ENCODE measurements around the gene TBC1D24.

The TBC1D24 gene

GRCh38 chr16:2493605-2494004, 18.7 kb downstream of the TBC1D24 start:
- Histone ChIP-seq H3K14ac (ENCODE audit: low read length in 2 of 2) (no peak overlapping the region), H3K27me3 (ENCODE audit: control insufficient read depth in 1 of 2, insufficient read depth in 1 of 2, low read length in 2 of 2) (no peaks in the 10 kb centered on the region), H4K8ac (ENCODE audit: low read length) (no peak overlapping the region)

GRCh38 chr16:2494616-2495015, 19.7 kb downstream of the TBC1D24 start:
- Histone ChIP-seq H3K4me3 (ENCODE audit: insufficient read depth in 1 of 2, low read depth in 1 of 2, low read length in 2 of 2) (no peak overlapping the region), H2BK5ac (ENCODE audit: low read depth, low read length, poor library complexity, severe bottlenecking) (no peak overlapping the region), H3K9ac (ENCODE audit: low read length) (no peak overlapping the region), H2BK120ac (ENCODE audit: low read depth, low read length) (no peak overlapping the region), H3K79me1 (replicated peaks; ENCODE audit: low read length, poor library complexity, severe bottlenecking) (peaks cover 18% of the 10 kb centered on the region), H3K36me3 (ENCODE audit: control insufficient read depth in 1 of 2, insufficient read depth in 2 of 2, low read depth in 1 of 2, low read length in 2 of 2) (peaks cover 28 to 53% of the 10 kb centered on the region in 2 experiments), H2AK5ac (ENCODE audit: low read length, severe bottlenecking) (no peak overlapping the region), H3K18ac (ENCODE audit: low read depth in 1 of 2, low read length in 2 of 2) (no peak overlapping the region), H2BK15ac (ENCODE audit: low read depth, poor library complexity, severe bottlenecking) (no peak overlapping the region), H4K91ac (ENCODE audit: low read length) (no peak overlapping the region), H3K27ac (ENCODE audit: low read length, poor library complexity, severe bottlenecking) (no peak overlapping the region), H3K27me3 (ENCODE audit: control insufficient read depth in 1 of 2, insufficient read depth in 1 of 2, low read length in 2 of 2) (no peaks in the 10 kb centered on the region), H3K4ac (ENCODE audit: low read depth in 1 of 2, low read length in 2 of 2) (no peak overlapping the region), H3K9me3 (ENCODE audit: control insufficient read depth, low read length) (no peaks in the 10 kb centered on the region), H2AFZ (ENCODE audit: low read depth, low read length) (no peak overlapping the region), H3K23ac (ENCODE audit: low read length in 2 of 2) (no peak overlapping the region), H3K14ac (ENCODE audit: low read length in 2 of 2) (no peak overlapping the region), H4K8ac (ENCODE audit: low read length) (no peak overlapping the region), H2BK12ac (ENCODE audit: low read length in 2 of 2) (no peak overlapping the region), H3K4me1 (ENCODE audit: control insufficient read depth, insufficient read depth, low read depth, low read length) (peaks cover 11% of the 10 kb centered on the region), H3K4me2 (ENCODE audit: low read length, poor library complexity, severe bottlenecking) (no peak overlapping the region)
- no peak for DNase-seq
- 88% methylated on average over 5 of the region's 5 CpGs for WGBS

More at GRCh38 chr16:2493605-2494004, 18.7 kb downstream of the TBC1D24 start:
- no peak overlapping the region for H2AFZ ChIP-seq (ENCODE audit: low read depth, low read length)
- peaks cover 22 to 45% of the 10 kb centered on the region in 2 experiments for H3K36me3 ChIP-seq (ENCODE audit: control insufficient read depth in 1 of 2, insufficient read depth in 2 of 2, low read depth in 1 of 2, low read length in 2 of 2)
- H2BK12ac ChIP-seq (ENCODE audit: low read length in 2 of 2): no peak overlapping the region
- no peak overlapping the region for H3K27ac ChIP-seq (ENCODE audit: low read length, poor library complexity, severe bottlenecking)
- no peak overlapping the region for H3K23ac ChIP-seq (ENCODE audit: low read length in 2 of 2)
- DNase-seq: no peak
- no peak overlapping the region for H2BK120ac ChIP-seq (ENCODE audit: low read depth, low read length)
- peaks cover 12% of the 10 kb centered on the region for H3K4me1 ChIP-seq (ENCODE audit: control insufficient read depth, insufficient read depth, low read depth, low read length)
- 87% methylated on average over 6 of the region's 6 CpGs for WGBS
- no peak overlapping the region for H3K4me2 ChIP-seq (ENCODE audit: low read length, poor library complexity, severe bottlenecking)
- no peak overlapping the region for H2AK5ac ChIP-seq (ENCODE audit: low read length, severe bottlenecking)
- no peak overlapping the region for H4K91ac ChIP-seq (ENCODE audit: low read length)
- no peak overlapping the region for H3K4me3 ChIP-seq (ENCODE audit: insufficient read depth in 1 of 2, low read depth in 1 of 2, low read length in 2 of 2)
- H3K4ac ChIP-seq (ENCODE audit: low read depth in 1 of 2, low read length in 2 of 2): no peak overlapping the region
- no peak overlapping the region for H2BK5ac ChIP-seq (ENCODE audit: low read depth, low read length, poor library complexity, severe bottlenecking)
- H3K18ac ChIP-seq (ENCODE audit: low read depth in 1 of 2, low read length in 2 of 2): no peak overlapping the region
- no peaks in the 10 kb centered on the region for H3K9me3 ChIP-seq (ENCODE audit: control insufficient read depth, low read length)
- no peak overlapping the region for H2BK15ac ChIP-seq (ENCODE audit: low read depth, poor library complexity, severe bottlenecking)
- H3K9ac ChIP-seq (ENCODE audit: low read length): no peak overlapping the region
- H3K79me1 ChIP-seq (replicated peaks; ENCODE audit: low read length, poor library complexity, severe bottlenecking): peaks cover 18% of the 10 kb centered on the region

- peaks cover 16% of the 10 kb centered on the region for H3K79me1 ChIP-seq (replicated peaks; ENCODE audit: low read length, poor library complexity, severe bottlenecking)
- H3K27ac ChIP-seq (ENCODE audit: low read length, poor library complexity, severe bottlenecking): no peak overlapping the region
- H2AK5ac ChIP-seq (ENCODE audit: low read length, severe bottlenecking): no peak overlapping the region
- H2BK15ac ChIP-seq (ENCODE audit: low read depth, poor library complexity, severe bottlenecking): no peak overlapping the region
- peaks cover 28 to 53% of the 10 kb centered on the region in 2 experiments for H3K36me3 ChIP-seq (ENCODE audit: control insufficient read depth in 1 of 2, insufficient read depth in 2 of 2, low read depth in 1 of 2, low read length in 2 of 2)
- H3K4me3 ChIP-seq (ENCODE audit: insufficient read depth in 1 of 2, low read depth in 1 of 2, low read length in 2 of 2): no peak overlapping the region
- H3K4me1 ChIP-seq (ENCODE audit: control insufficient read depth, insufficient read depth, low read depth, low read length): peaks cover 13% of the 10 kb centered on the region
- no peak overlapping the region for H2BK12ac ChIP-seq (ENCODE audit: low read length in 2 of 2)
- no peaks in the 10 kb centered on the region for H3K9me3 ChIP-seq (ENCODE audit: control insufficient read depth, low read length)
- H3K4ac ChIP-seq (ENCODE audit: low read depth in 1 of 2, low read length in 2 of 2): no peak overlapping the region
- H3K27me3 ChIP-seq (ENCODE audit: control insufficient read depth in 1 of 2, insufficient read depth in 1 of 2, low read length in 2 of 2): no peaks in the 10 kb centered on the region
- DNase-seq: no peak
- no peak overlapping the region for H2BK120ac ChIP-seq (ENCODE audit: low read depth, low read length)
- no peak overlapping the region for H3K14ac ChIP-seq (ENCODE audit: low read length in 2 of 2)
- H3K9ac ChIP-seq (ENCODE audit: low read length): no peak overlapping the region
- no peak overlapping the region for H4K8ac ChIP-seq (ENCODE audit: low read length)
- no peak overlapping the region for H2AFZ ChIP-seq (ENCODE audit: low read depth, low read length)
- no peak overlapping the region for H2BK5ac ChIP-seq (ENCODE audit: low read depth, low read length, poor library complexity, severe bottlenecking)
- H3K18ac ChIP-seq (ENCODE audit: low read depth in 1 of 2, low read length in 2 of 2): no peak overlapping the region
- H3K23ac ChIP-seq (ENCODE audit: low read length in 2 of 2): no peak overlapping the region
- H4K91ac ChIP-seq (ENCODE audit: low read length): no peak overlapping the region
- no peak overlapping the region for H3K4me2 ChIP-seq (ENCODE audit: low read length, poor library complexity, severe bottlenecking)
- 96% methylated on average over 5 of the region's 5 CpGs for WGBS
Measured at GRCh38 chr16:2495041-2495440, 20.1 kb downstream of the TBC1D24 start.

DNA sequence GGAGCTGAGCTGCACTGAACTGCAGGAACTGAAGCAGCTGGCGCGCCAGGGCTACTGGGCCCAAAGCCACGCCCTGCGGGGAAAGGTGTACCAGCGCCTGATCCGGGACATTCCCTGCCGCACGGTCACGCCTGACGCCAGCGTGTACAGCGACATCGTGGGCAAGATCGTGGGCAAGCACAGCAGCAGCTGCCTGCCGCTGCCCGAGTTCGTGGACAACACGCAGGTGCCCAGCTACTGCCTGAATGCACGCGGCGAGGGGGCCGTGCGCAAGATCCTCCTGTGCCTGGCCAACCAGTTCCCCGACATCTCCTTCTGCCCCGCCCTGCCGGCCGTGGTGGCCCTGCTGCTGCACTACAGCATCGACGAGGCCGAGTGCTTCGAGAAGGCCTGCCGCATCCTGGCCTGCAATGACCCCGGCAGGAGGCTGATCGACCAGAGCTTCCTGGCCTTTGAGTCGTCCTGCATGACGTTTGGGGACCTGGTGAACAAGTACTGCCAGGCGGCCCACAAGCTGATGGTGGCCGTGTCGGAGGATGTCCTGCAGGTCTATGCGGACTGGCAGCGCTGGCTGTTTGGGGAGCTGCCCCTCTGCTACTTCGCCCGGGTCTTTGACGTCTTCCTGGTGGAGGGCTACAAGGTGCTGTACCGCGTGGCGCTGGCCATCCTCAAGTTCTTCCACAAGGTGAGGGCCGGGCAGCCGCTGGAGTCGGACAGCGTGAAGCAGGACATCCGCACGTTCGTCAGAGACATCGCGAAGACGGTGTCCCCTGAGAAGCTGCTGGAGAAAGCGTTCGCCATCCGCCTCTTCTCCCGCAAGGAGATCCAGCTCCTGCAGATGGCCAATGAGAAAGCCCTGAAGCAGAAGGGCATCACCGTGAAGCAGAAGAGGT, 21.5 kb downstream of the TBC1D24 start:
- Histone ChIP-seq H3K14ac (ENCODE audit: low read length in 2 of 2) (no peak overlapping the region), H3K36me3 (ENCODE audit: control insufficient read depth in 1 of 2, insufficient read depth in 2 of 2, low read depth in 1 of 2, low read length in 2 of 2) (peaks cover 24 to 56% of the 10 kb centered on the region in 2 experiments), H3K4me2 (ENCODE audit: low read length, poor library complexity, severe bottlenecking) (no peak overlapping the region), H3K27me3 (ENCODE audit: control insufficient read depth in 1 of 2, insufficient read depth in 1 of 2, low read length in 2 of 2) (no peaks in the 10 kb centered on the region), H3K23ac (ENCODE audit: low read length in 2 of 2) (no peak overlapping the region), H3K79me1 (replicated peaks; ENCODE audit: low read length, poor library complexity, severe bottlenecking) (peaks cover 20% of the 10 kb centered on the region), H2AK5ac (ENCODE audit: low read length, severe bottlenecking) (no peak overlapping the region), H3K9me3 (ENCODE audit: control insufficient read depth, low read length) (no peaks in the 10 kb centered on the region), H3K4me3 (ENCODE audit: insufficient read depth in 1 of 2, low read depth in 1 of 2, low read length in 2 of 2) (no peak overlapping the region), H2AFZ (ENCODE audit: low read depth, low read length) (no peak overlapping the region), H2BK15ac (ENCODE audit: low read depth, poor library complexity, severe bottlenecking) (no peak overlapping the region), H3K27ac (ENCODE audit: low read length, poor library complexity, severe bottlenecking) (no peak overlapping the region), H3K18ac (ENCODE audit: low read depth in 1 of 2, low read length in 2 of 2) (no peak overlapping the region), H3K9ac (ENCODE audit: low read length) (no peak overlapping the region), H4K8ac (ENCODE audit: low read length) (no peak overlapping the region), H3K4me1 (ENCODE audit: control insufficient read depth, insufficient read depth, low read depth, low read length) (peaks cover 23% of the 10 kb centered on the region), H2BK120ac (ENCODE audit: low read depth, low read length) (no peak overlapping the region), H2BK12ac (ENCODE audit: low read length in 2 of 2) (no peak overlapping the region), H2BK5ac (ENCODE audit: low read depth, low read length, poor library complexity, severe bottlenecking) (no peak overlapping the region), H4K91ac (ENCODE audit: low read length) (no peak overlapping the region), H3K4ac (ENCODE audit: low read depth in 1 of 2, low read length in 2 of 2) (no peak overlapping the region)
- no peak for DNase-seq
- WGBS: 96% methylated on average over 62 of the region's 62 CpGs
